Chondrocyte (in vitro differentiated cells): ENCODE measurements around the gene GIGYF2. TPM values are rescaled to one million over a fixed set of nuclear protein-coding genes. Genes with fewer than 3 reads are reported as not detected.

Source experiments
- DNase-seq: peaks from one replicate; pipeline ENCODE4 v3.0.0; 2021; ENCODE audit warnings: mixed read lengths, low spot score
- H3K27ac Mint-ChIP-seq: one replicate; pipeline ENCODE4 v1.8.0; 2021; ENCODE audit warnings: mild to moderate bottlenecking, moderate library complexity, mixed read lengths; ENCODE audit not compliant: unreplicated experiment
- H3K27me3 Mint-ChIP-seq: 2 replicates; pipeline ENCODE4 v1.8.0; 2021; ENCODE audit warnings: low read depth, mixed read lengths
- H3K36me3 Mint-ChIP-seq: 2 replicates; pipeline ENCODE4 v1.8.0; 2021; ENCODE audit warnings: low read depth, mixed read lengths
- H3K4me1 Mint-ChIP-seq: 2 replicates; pipeline ENCODE4 v1.8.0; 2021; ENCODE audit warnings: low read depth, mild to moderate bottlenecking, mixed read lengths
- H3K4me3 Mint-ChIP-seq: one replicate; pipeline ENCODE4 v1.8.0; 2021; ENCODE audit warnings: mild to moderate bottlenecking, moderate library complexity, mixed read lengths; ENCODE audit not compliant: unreplicated experiment
- H3K9me3 Mint-ChIP-seq: 2 replicates; pipeline ENCODE4 v1.8.0; 2021; ENCODE audit warnings: low read depth, mixed read lengths
- total RNA-seq: library from RNA; stranded (reverse); gene quantifications from 3 replicates; pipeline ENCODE4 v1.2.1, GENCODE V29; 2021
- TF ChIP-seq, protein P1 (sequence below): fragments of 200-600 bp; sonication (generic); IDR thresholded peaks from 2 replicates; pipeline ENCODE4 v1.5.0; 2021; ENCODE audit warnings: antibody characterized with exemption, mild to moderate bottlenecking, moderate library complexity

GIGYF2 gene
- total RNA-seq, 1 donor from 2014 or later, result 45.6 TPM

DNA sequence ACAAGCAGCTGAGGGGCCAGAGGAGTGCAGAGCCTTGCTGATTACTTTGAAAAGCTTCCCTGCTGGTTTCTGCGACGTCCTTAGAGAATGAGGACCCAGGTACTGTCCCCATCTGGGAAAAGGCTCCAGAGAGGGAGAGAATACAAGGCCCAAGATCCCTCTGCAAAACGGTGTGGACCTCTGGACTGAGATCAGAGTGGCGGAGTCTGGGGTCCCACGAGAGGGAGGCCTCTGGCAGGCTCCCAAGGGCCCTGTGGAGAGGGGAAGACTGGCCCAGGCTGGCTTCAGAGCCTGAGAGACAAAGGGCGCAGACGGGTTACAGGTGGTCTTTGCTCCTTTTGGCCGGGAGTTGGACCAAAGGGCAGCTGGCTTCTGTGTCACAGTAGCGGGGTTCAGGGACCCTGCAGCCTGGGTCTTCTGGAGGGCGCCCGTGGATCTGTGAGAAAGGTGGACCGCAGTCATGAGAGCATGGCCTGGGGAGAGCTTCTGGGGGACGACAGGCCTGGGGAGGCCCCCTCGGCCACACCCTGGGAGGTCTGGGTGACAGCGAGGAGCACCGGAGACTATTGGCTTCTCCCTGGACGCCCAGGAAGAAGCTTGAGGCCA, 173.7 kb downstream of the GIGYF2 start:
- Mint-ChIP-seq H3K4me1 (peaks cover 6% of the 10 kb centered on the region), H3K27ac (no peak overlapping the region), H3K9me3 (no peaks in the 10 kb centered on the region), H3K27me3 (peaks cover 6% of the 10 kb centered on the region), H3K4me3 (no peak overlapping the region), H3K36me3 (peaks cover 1% of the 10 kb centered on the region)
- DNase-seq, result no peak
- TF ChIP-seq, protein P1, sequence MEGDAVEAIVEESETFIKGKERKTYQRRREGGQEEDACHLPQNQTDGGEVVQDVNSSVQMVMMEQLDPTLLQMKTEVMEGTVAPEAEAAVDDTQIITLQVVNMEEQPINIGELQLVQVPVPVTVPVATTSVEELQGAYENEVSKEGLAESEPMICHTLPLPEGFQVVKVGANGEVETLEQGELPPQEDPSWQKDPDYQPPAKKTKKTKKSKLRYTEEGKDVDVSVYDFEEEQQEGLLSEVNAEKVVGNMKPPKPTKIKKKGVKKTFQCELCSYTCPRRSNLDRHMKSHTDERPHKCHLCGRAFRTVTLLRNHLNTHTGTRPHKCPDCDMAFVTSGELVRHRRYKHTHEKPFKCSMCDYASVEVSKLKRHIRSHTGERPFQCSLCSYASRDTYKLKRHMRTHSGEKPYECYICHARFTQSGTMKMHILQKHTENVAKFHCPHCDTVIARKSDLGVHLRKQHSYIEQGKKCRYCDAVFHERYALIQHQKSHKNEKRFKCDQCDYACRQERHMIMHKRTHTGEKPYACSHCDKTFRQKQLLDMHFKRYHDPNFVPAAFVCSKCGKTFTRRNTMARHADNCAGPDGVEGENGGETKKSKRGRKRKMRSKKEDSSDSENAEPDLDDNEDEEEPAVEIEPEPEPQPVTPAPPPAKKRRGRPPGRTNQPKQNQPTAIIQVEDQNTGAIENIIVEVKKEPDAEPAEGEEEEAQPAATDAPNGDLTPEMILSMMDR, result no peak

DNA sequence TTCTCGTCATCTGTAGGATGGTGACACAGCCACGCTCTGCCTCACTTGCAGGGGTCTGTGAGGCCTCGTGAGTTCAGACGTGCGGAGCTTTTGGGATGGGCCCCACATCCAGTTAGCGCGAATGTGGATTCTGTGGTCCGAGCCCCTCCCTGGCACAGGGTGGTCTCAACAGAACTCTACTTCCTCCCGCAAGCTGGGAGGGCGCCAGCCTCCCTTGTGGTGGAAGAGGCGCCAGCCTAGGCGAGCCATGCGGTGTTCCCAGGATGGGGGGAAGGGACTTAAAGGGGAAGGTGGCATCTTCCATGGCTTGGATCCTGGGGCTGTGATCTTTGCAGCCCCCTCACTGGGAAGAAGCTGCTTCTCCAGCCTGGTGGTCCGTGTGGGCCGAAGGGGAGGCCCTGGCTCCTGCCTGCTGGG, 174.3 kb downstream of the GIGYF2 start:
- H3K4me3 Mint-ChIP-seq, result no peak overlapping the region
- no peak for DNase-seq
- H3K9me3 Mint-ChIP-seq, result no peaks in the 10 kb centered on the region
- H3K27ac Mint-ChIP-seq, result no peak overlapping the region
- peaks cover 6% of the 10 kb centered on the region for H3K4me1 Mint-ChIP-seq
- H3K36me3 Mint-ChIP-seq, result peaks cover 1% of the 10 kb centered on the region
- peaks cover 6% of the 10 kb centered on the region for H3K27me3 Mint-ChIP-seq
- TF ChIP-seq, protein P1, result no peak

DNA sequence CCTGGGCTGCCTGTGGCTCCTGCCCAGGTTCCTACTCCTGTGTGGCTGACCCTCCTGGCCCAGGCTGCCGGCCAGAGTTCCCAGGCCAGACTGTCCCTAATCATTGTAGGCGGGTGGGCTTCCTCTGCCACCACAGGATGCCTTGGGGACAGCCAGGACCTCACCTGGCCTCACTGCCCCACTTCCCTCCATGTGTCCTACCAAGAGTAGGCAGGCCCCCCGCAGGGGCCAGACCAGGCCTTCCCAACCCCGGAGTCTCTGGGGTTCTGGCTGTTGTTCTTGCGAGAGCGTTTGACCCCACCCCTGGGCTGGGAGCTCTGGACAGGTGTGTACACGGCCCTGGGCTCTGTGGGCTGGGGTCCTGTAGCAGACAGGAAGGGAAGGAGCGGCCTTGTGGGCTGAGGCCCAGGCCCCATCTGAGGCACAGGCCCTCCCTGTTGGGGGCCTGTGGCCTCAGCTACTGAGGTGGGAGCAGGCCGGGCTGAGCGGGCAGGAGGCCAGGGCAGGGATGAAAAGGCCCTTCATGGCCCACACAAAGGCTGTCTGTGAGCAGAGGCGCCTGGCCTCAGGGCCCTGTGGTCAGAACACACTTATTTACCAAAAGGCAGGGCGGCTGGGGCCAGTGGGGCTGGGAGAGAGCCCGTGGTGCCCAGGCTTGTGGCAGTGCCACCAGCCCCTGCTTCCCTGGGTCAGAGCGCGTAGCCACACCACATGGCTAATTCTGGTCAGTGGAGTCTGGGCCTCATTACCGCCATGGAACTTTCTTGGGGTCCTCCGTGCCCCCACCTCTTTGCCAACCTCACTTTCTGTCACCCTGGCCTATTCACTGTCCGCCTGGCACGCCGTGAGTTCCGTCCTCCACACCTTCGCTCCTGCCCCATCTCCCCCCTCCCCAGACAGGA, 175.0 kb downstream of the GIGYF2 start:
- TF ChIP-seq, protein P1, result no peak
- Mint-ChIP-seq H3K27ac (no peak overlapping the region), H3K4me3 (no peak overlapping the region)

DNA sequence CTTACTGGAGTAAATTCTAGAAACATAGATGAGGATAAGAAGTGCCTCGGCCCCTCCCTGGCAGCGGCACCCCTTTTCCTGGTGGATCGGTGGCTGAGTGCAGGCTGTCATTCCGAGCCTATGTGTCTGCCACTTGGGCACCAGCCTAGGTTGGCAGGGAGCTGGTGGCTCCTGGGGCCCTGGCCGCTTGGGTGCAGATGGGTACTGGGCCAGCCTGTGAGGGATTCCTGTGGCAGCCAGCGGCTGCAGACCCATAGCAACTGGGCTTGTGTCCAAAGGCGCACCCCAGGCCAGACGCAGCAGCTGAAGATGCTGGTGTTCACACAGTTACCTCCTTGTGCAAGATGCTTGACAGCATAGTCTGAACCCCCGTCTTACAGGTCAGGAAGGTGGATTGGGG, 175.7 kb downstream of the GIGYF2 start:
- H3K4me3 Mint-ChIP-seq, result no peak overlapping the region
- H3K27me3 Mint-ChIP-seq, result peaks cover 6% of the 10 kb centered on the region
- H3K36me3 Mint-ChIP-seq, result peaks cover 3% of the 10 kb centered on the region
- H3K4me1 Mint-ChIP-seq, result peaks cover 6% of the 10 kb centered on the region
- no peak overlapping the region for H3K27ac Mint-ChIP-seq
- no peak for DNase-seq
- TF ChIP-seq, protein P1, result no peak
- no peaks in the 10 kb centered on the region for H3K9me3 Mint-ChIP-seq

More for the DNA sequence above, 175.0 kb downstream of the GIGYF2 start:
- Mint-ChIP-seq H3K36me3 (peaks cover 1% of the 10 kb centered on the region), H3K4me1 (peaks cover 6% of the 10 kb centered on the region), H3K9me3 (no peaks in the 10 kb centered on the region), H3K27me3 (peaks cover 6% of the 10 kb centered on the region)
- no peak for DNase-seq

DNA sequence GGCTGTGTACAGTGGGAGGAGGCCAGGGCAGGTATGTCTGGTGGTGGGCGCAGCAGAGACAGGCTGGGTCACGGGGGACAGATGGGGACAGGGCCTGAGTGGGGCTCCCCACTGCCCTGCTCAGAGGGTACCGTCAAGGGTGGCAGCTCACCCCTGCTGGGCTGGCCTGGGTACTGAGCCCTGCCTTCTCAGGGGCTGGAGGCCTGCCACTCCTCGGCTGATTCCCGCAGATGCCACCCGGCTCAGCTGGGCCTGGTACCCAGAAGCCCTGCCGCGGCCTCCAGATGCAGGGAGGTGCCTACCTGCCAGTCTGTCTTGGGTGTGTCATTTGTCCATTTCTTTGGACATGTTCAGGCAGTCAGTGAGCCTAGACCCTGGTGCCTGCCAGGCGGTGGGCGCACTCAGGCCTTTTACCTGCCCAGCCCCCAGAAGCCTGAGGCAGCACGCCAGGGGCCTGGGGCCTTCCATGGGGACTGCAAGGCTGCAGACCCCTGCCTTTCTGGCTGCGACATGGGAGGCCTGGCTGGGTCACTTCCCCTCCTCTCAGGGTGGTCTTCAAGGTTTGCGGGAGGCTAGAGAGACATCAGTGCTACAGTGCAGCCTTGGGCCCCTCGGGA, 176.3 kb downstream of the GIGYF2 start:
- H3K4me1 Mint-ChIP-seq, result peaks cover 6% of the 10 kb centered on the region
- H3K9me3 Mint-ChIP-seq, result no peaks in the 10 kb centered on the region
- H3K4me3 Mint-ChIP-seq, result no peak overlapping the region
- TF ChIP-seq, protein P1, result no peak
- H3K27me3 Mint-ChIP-seq, result peaks cover 6% of the 10 kb centered on the region
- DNase-seq, result no peak
- no peak overlapping the region for H3K27ac Mint-ChIP-seq
- H3K36me3 Mint-ChIP-seq, result peaks cover 3% of the 10 kb centered on the region
